Endothelial cell of umbilical vein (primary cell): ENCODE data around the gene C2orf42. TPM values are rescaled to one million over a fixed set of nuclear protein-coding genes. Genes with fewer than 3 reads are reported as not detected.
"Not testable (repeated sequence)": the region's sequence is repeated elsewhere in the genome, so short reads cannot be mapped to it uniquely, and the experiment has no call there.

Experiments
- BruUV-seq: library from RNA; stranded (reverse); fragments of 400-500 nt; replicated peaks from 2 replicates; lab custom pipeline; 2021; lab: Mats Ljungman, UMichigan
- CTCF ChIA-PET: fragments of 300-600, 350-600 bp; sonication (Branson Sonifier 250); formaldehyde crosslinking; loops from one replicate; lab custom pipeline; 2021; ENCODE audit warnings: antibody characterized with exemption, inconsistent platforms; lab: Charles Lee
- POLR2A ChIA-PET: fragments of 300-600, 350-600 bp; sonication (Branson Sonifier 250); formaldehyde crosslinking; loops from one replicate; lab custom pipeline; 2021; ENCODE audit warnings: antibody characterized with exemption, inconsistent platforms; lab: Charles Lee
- DNase-seq: peaks from one replicate; pipeline ENCODE4 v3.0.0-alpha.2; 2011; ENCODE audit warnings: low read depth, low spot score
- FAIRE-seq: peaks from 2 replicates; lab custom pipeline; 2011; peaks lifted over from hg19 to GRCh38; lab: Jason Lieb, UNC
- H2AFZ ChIP-seq: 2 replicates; pipeline ENCODE4 v1.6.0; 2012; ENCODE audit warnings: low read depth, low read length, control low read depth, inconsistent platforms
- H3K27ac ChIP-seq: 2 replicates; pipeline ENCODE4 v1.5.1; 2011; ENCODE audit warnings: low read depth, mild to moderate bottlenecking, control low read depth, low read length, moderate library complexity; ENCODE audit not compliant: insufficient read depth
- H3K27me3 ChIP-seq, 2 experiments: 2 replicates each; pipeline versions ENCODE4 v1.6.0 to v1.6.1; 2011; ENCODE audit warnings: low read length in 2 of 2, mixed read lengths in 1 of 2; ENCODE audit not compliant: control insufficient read depth in 2 of 2, insufficient read depth in 2 of 2
- H3K36me3 ChIP-seq, 2 experiments: 2 replicates in 1 of 2; 3 replicates in 1 of 2; pipeline ENCODE4 v1.5.1; 2011; ENCODE audit warnings: low read length in 2 of 2, mild to moderate bottlenecking in 1 of 2, moderate library complexity in 1 of 2; ENCODE audit not compliant: control insufficient read depth in 2 of 2, insufficient read depth in 2 of 2; ENCODE audit errors: extremely low read depth in 1 of 2
- H3K4me1 ChIP-seq: 3 replicates; pipeline ENCODE4 v1.5.1; 2011; ENCODE audit warnings: mild to moderate bottlenecking, low read length; ENCODE audit not compliant: control insufficient read depth, insufficient read depth; ENCODE audit errors: extremely low read depth
- H3K4me2 ChIP-seq: 2 replicates; pipeline ENCODE4 v1.6.1; 2011; ENCODE audit warnings: low read length, control low read depth, mixed read lengths; ENCODE audit not compliant: insufficient read depth
- H3K4me3 ChIP-seq, 3 experiments: fragments of 200-600 bp in 1 of 3; sonication (generic), shearing (Covaris generic) in 1 of 3; replicated peaks in 1 of 3; 2 replicates each; pipeline ENCODE4 v1.5.1; 2011 to 2016; ENCODE audit warnings: control low read depth in 3 of 3, low read length in 3 of 3, mild to moderate bottlenecking in 2 of 3, inconsistent platforms in 1 of 3, low read depth in 1 of 3, moderate library complexity in 1 of 3; ENCODE audit not compliant: insufficient read depth in 1 of 3
- H3K79me2 ChIP-seq: 2 replicates; pipeline ENCODE4 v1.6.0; 2012; ENCODE audit warnings: low read length, inconsistent platforms; ENCODE audit not compliant: control insufficient read depth, insufficient read depth
- H3K9ac ChIP-seq: replicated peaks from 2 replicates; pipeline ENCODE3; 2011; ENCODE audit warnings: low read length, control low read depth; ENCODE audit not compliant: insufficient read depth; ENCODE audit errors: extremely low read depth
- H3K9me1 ChIP-seq: replicated peaks from 3 replicates; pipeline ENCODE4 v1.6.0; 2011; ENCODE audit warnings: mild to moderate bottlenecking, low read length; ENCODE audit not compliant: control insufficient read depth, insufficient read depth; ENCODE audit errors: extremely low read depth
- H3K9me3 ChIP-seq: replicated peaks from 2 replicates; pipeline ENCODE4 v1.5.1; 2012; ENCODE audit warnings: low read length, inconsistent platforms; ENCODE audit not compliant: control insufficient read depth, insufficient read depth
- H4K20me1 ChIP-seq: replicated peaks from 2 replicates; pipeline ENCODE3; 2011; ENCODE audit warnings: mild to moderate bottlenecking, low read length; ENCODE audit not compliant: control insufficient read depth, insufficient read depth; ENCODE audit errors: extremely low read depth
- EZH2 ChIP-seq: IDR thresholded peaks from 2 replicates; pipeline ENCODE4 v1.6.1; 2012; ENCODE audit warnings: borderline replicate concordance, low read depth, mild to moderate bottlenecking, moderate library complexity, low read length, inconsistent platforms; ENCODE audit not compliant: severe bottlenecking
- FOS ChIP-seq: IDR thresholded peaks from 2 replicates; pipeline ENCODE4 v1.6.1; 2011; ENCODE audit warnings: mild to moderate bottlenecking, low read length, moderate library complexity, borderline replicate concordance; ENCODE audit not compliant: insufficient read depth
- GATA2 ChIP-seq: IDR thresholded peaks from 2 replicates; pipeline ENCODE4 v1.7.0; 2011; ENCODE audit warnings: low read depth, mild to moderate bottlenecking, moderate library complexity, mixed read lengths, low read length; ENCODE audit not compliant: insufficient read length, insufficient read depth
- JUN ChIP-seq: IDR thresholded peaks from 2 replicates; pipeline ENCODE4 v1.6.1; 2011; ENCODE audit warnings: borderline replicate concordance, low read depth; ENCODE audit not compliant: insufficient read length, insufficient read depth
- MAX ChIP-seq: IDR thresholded peaks from 2 replicates; pipeline ENCODE4 v1.6.1; 2011; ENCODE audit not compliant: insufficient read depth, insufficient read length
- MYC ChIP-seq: IDR thresholded peaks from one replicate; pipeline ENCODE4 v1.6.1; 2011; ENCODE audit warnings: mild to moderate bottlenecking, low read depth, low read length
- POLR2A ChIP-seq: IDR thresholded peaks from 2 replicates; pipeline ENCODE4 v1.6.1; 2012; ENCODE audit warnings: low read depth, mild to moderate bottlenecking, control low read depth, low read length
- POLR2AphosphoS5 ChIP-seq: IDR thresholded peaks from 2 replicates; pipeline ENCODE4 v1.6.1; 2012; ENCODE audit warnings: low read depth, mild to moderate bottlenecking, control low read depth, low read length, moderate library complexity; ENCODE audit not compliant: insufficient read depth
- dilution Hi-C: fragments of 300-500 bp; cut with MboI; formaldehyde crosslinking; loops from one replicate; pipeline ENCODE4 v1.15.0; 2019; ENCODE audit warnings: low sequenced_read_pairs; ENCODE audit not compliant: extremely low pct_ligation_motif_present
- intact Hi-C: fragments of 100-400 bp; cut with micrococcal nuclease; formaldehyde crosslinking; loops from one replicate; pipeline ENCODE4 v1.10.0; 2022
- polyA plus RNA-seq, 4 experiments: library from polyadenylated mRNA; depleted of rRNA in 3 of 4; stranded (reverse) in 3 of 4; unstranded in 1 of 4; fragments of >200 nt; gene quantifications; 2 replicates each; pipeline versions ENCODE4 v1.2.1 to v1.2.3, GENCODE V29; 2011 to 2012; ENCODE audit warnings: missing spikeins in 1 of 4
- total RNA-seq: library from RNA; stranded (reverse); gene quantifications from 2 replicates; pipeline ENCODE4 v1.2.3, GENCODE V29; 2021
- TF ChIP-seq, protein P1 (sequence below), 2 donors: IDR thresholded peaks; 1 replicate in 1 of 2; 2 replicates in 1 of 2; pipeline ENCODE4 v1.5.1; 2011; ENCODE audit warnings: low read length in 2 of 2, mild to moderate bottlenecking in 2 of 2, moderate library complexity in 2 of 2, control low read depth in 1 of 2, inconsistent platforms in 1 of 2, low read depth in 1 of 2; ENCODE audit not compliant: insufficient read depth in 1 of 2; ENCODE audit errors: extremely low read depth in 1 of 2

C2orf42 gene
- total and polyA plus RNA-seq, 2 donors (not counting 3 experiments of a cell fraction or from before 2014, with no cell fraction given) = 7.9 to 13.1 TPM

DNA sequence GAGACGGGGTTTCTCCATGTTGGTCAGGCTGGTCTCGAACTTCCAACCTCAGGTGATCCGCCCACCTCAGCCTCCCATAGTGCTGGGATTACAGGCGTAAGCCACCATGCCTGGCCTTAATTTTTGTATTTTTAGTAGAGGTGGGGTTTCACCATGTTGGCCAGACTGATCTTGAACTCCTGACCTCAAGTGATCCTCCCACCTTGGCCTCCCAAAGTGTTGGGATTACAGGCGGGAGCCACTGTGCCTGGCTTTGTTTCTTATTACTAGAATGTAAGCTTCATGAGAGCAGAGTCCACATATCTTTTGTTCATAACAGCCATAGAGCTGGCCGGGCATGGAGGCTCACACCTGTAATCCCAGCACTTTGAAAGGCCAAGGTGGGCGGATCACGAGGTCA is 84.7 kb downstream of the C2orf42 start:
- H3K4me1 ChIP-seq, H3K36me3 ChIP-seq, H3K27ac ChIP-seq, H4K20me1 ChIP-seq, H3K4me2 ChIP-seq, H3K4me3 ChIP-seq, H3K9ac ChIP-seq, BruUV-seq, dilution Hi-C loops, FAIRE-seq, POLR2A ChIA-PET, H3K9me3 ChIP-seq, H3K27me3 ChIP-seq, H3K9me1 ChIP-seq, H2AFZ ChIP-seq, CTCF ChIA-PET, H3K79me2 ChIP-seq, intact Hi-C loops, DNase-seq: not testable (repeated sequence)

GRCh38 chr2:70104231-70105111 is 86.3 kb downstream of the C2orf42 start:
- H3K27me3 ChIP-seq = no peaks in the 10 kb centered on the region
- H4K20me1 ChIP-seq = no peaks in the 10 kb centered on the region
- H3K79me2 ChIP-seq = no peaks in the 10 kb centered on the region
- CTCF ChIA-PET = no interaction called here
- H3K27ac ChIP-seq = no peak overlapping the region
- H3K36me3 ChIP-seq = no peaks in the 10 kb centered on the region
- H3K9me3 ChIP-seq = no peaks in the 10 kb centered on the region
- DNase-seq (no peak), FAIRE-seq (peak; percentile 18)
- no peak overlapping the region for H3K4me2 ChIP-seq
- no peaks in the 10 kb centered on the region for H3K4me1 ChIP-seq
- dilution Hi-C loops = no loop called here
- no peak overlapping the region for H3K4me3 ChIP-seq
- POLR2A ChIA-PET = no interaction called here
- intact Hi-C loops = no loop called here
- H3K9ac ChIP-seq = no peak overlapping the region
- H3K9me1 ChIP-seq = no peaks in the 10 kb centered on the region
- no peak for TF ChIP-seq POLR2AphosphoS5
- TF ChIP-seq EZH2 = no peak
- TF ChIP-seq MYC = no peak
- no peak for TF ChIP-seq MAX
- TF ChIP-seq, protein P1, sequence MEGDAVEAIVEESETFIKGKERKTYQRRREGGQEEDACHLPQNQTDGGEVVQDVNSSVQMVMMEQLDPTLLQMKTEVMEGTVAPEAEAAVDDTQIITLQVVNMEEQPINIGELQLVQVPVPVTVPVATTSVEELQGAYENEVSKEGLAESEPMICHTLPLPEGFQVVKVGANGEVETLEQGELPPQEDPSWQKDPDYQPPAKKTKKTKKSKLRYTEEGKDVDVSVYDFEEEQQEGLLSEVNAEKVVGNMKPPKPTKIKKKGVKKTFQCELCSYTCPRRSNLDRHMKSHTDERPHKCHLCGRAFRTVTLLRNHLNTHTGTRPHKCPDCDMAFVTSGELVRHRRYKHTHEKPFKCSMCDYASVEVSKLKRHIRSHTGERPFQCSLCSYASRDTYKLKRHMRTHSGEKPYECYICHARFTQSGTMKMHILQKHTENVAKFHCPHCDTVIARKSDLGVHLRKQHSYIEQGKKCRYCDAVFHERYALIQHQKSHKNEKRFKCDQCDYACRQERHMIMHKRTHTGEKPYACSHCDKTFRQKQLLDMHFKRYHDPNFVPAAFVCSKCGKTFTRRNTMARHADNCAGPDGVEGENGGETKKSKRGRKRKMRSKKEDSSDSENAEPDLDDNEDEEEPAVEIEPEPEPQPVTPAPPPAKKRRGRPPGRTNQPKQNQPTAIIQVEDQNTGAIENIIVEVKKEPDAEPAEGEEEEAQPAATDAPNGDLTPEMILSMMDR (IDR thresholded peaks at IDR 0.05; ENCODE audit: extremely low read depth in 1 of 2, insufficient read depth in 1 of 2, low read depth in 1 of 2, low read length in 2 of 2) = no peak
- TF ChIP-seq POLR2A = no peak
- no peak for TF ChIP-seq GATA2
- TF ChIP-seq FOS = no peak
- no peak for TF ChIP-seq JUN
- H2AFZ ChIP-seq = no peak overlapping the region
- BruUV-seq = no TSS peak
